GM12878 (cell line): ENCODE results near the gene CEND1.

ENCODE experiments used
- CEBPZ ChIP-seq: fragments of 150-350 bp; IDR thresholded peaks from 2 replicates; pipeline ENCODE4 v1.6.1; 2016; ENCODE audit warnings: low read depth, low read length
- CTCF ChIP-seq, 3 experiments: IDR thresholded peaks in 2 of 3; conservative IDR thresholded peaks in 1 of 3; 2 replicates each; pipeline ENCODE4 v1.5.1; 2011; ENCODE audit warnings: low read depth in 3 of 3, low read length in 3 of 3, mild to moderate bottlenecking in 3 of 3, control low read depth in 2 of 3, moderate library complexity in 2 of 3, inconsistent platforms in 1 of 3, mixed read lengths in 1 of 3; ENCODE audit not compliant: control insufficient read depth in 2 of 3, insufficient read depth in 1 of 3; ENCODE audit errors: extremely low read depth in 1 of 3
- EGR1 ChIP-seq, 2 experiments: IDR thresholded peaks; 1 replicate in 1 of 2; 2 replicates in 1 of 2; pipeline ENCODE4 v1.6.1; 2011 to 2012; ENCODE audit warnings: low read depth in 2 of 2, low read length in 2 of 2, borderline replicate concordance in 1 of 2, mild to moderate bottlenecking in 1 of 2, moderate library complexity in 1 of 2
- HDAC2 ChIP-seq: fragments of 200-600 bp; sonication (generic); IDR thresholded peaks from 2 replicates; pipeline ENCODE4 v1.6.1; 2017
- NFIC ChIP-seq: IDR thresholded peaks from 2 replicates; pipeline ENCODE4 v1.6.1; 2012; ENCODE audit warnings: low read depth, mild to moderate bottlenecking, inconsistent platforms, low read length, moderate library complexity
- PBX3 ChIP-seq: IDR thresholded peaks from 2 replicates; pipeline ENCODE4 v1.6.1; 2011; ENCODE audit warnings: mild to moderate bottlenecking, low read depth, low read length, moderate library complexity; ENCODE audit not compliant: insufficient replicate concordance
- POLR2AphosphoS5 ChIP-seq: IDR thresholded peaks from 2 replicates; pipeline ENCODE4 v1.6.1; 2011; ENCODE audit warnings: mild to moderate bottlenecking, low read length, inconsistent platforms
- ZNF384 ChIP-seq: IDR thresholded peaks from 2 replicates; pipeline ENCODE4 v1.6.1; 2012; ENCODE audit warnings: low read depth, mild to moderate bottlenecking, low read length, improper control_type of control experiment, borderline replicate concordance

GRCh38 chr11:763549-764321 lies 26.2 kb downstream of the CEND1 start:
- TF ChIP-seq CTCF (IDR thresholded peaks at IDR 0.05 in 2 of 3, conservative IDR thresholded peaks at IDR 0.05 in 1 of 3; ENCODE audit: control insufficient read depth in 2 of 3, extremely low read depth in 1 of 3, insufficient read depth in 1 of 3, low read depth in 3 of 3, low read length in 3 of 3), result no peak
- TF ChIP-seq PBX3, result no peak
- no peak for TF ChIP-seq NFIC
- no peak for TF ChIP-seq EGR1 (IDR thresholded peaks at IDR 0.05; ENCODE audit: borderline replicate concordance in 1 of 2, low read depth in 2 of 2, low read length in 2 of 2)
- TF ChIP-seq CEBPZ, result no peak
- no peak for TF ChIP-seq POLR2AphosphoS5
- no peak for TF ChIP-seq ZNF384
- TF ChIP-seq HDAC2, result no peak
